HCT116 (cell line): ENCODE results near the gene ERAP2. TPM values are rescaled to one million over a fixed set of nuclear protein-coding genes. Genes with fewer than 3 reads are reported as not detected.
A peak's percentile ranks its signal among the peaks of the same experiment; 100 is the strongest.

Experiments
- ATAC-seq: fragments of 200-7000 bp; cut with Tn5 transposase; 2 replicates; pipeline ENCODE4 v1.9.1; 2020; ENCODE audit warnings: mild to moderate bottlenecking, moderate library complexity
- Bru-seq: library from RNA; stranded (reverse); fragments of 400-500 nt; gene quantifications from one replicate; lab custom pipeline; 2021; lab: Mats Ljungman, UMichigan
- BruChase-seq, 2 experiments: library from RNA; stranded (reverse); fragments of 400-500 nt; gene quantifications; one replicate each; lab custom pipeline; 2021; lab: Mats Ljungman, UMichigan
- BruUV-seq: library from RNA; stranded (reverse); fragments of 400-500 nt; replicated peaks from 2 replicates; lab custom pipeline; 2021; lab: Mats Ljungman, UMichigan
- CTCF ChIA-PET: fragments of 300-600 bp; sonication (Branson Sonifier 250); formaldehyde crosslinking; loops from one replicate; lab custom pipeline; 2021; ENCODE audit warnings: antibody characterized with exemption; lab: Charles Lee
- POLR2A ChIA-PET: fragments of 300-600, 350-600 bp; sonication (Branson Sonifier 250); formaldehyde crosslinking; loops from one replicate; lab custom pipeline; 2021; ENCODE audit warnings: antibody characterized with exemption; lab: Charles Lee
- RAD21 ChIA-PET, 2 experiments: fragments of 300-600 bp; sonication (Branson Sonifier 250); formaldehyde crosslinking; loops; one replicate each; lab custom pipeline; 2023; ENCODE audit warnings: low total read pairs in 2 of 2; ENCODE audit not compliant: uncharacterized antibody in 2 of 2, unreplicated experiment in 2 of 2, low non-redundant PET in 1 of 2; lab: Charles Lee
- DNase-seq: peaks from one replicate; pipeline ENCODE4 v3.0.0-alpha.2; 2010; ENCODE audit warnings: low read depth, low spot score
- H2AFZ ChIP-seq: fragments of 200-600 bp; shearing (Covaris generic), sonication (generic); 2 replicates; pipeline ENCODE4 v1.6.1; 2017; ENCODE audit warnings: low read depth, mixed run types, mixed read lengths, antibody characterized with exemption, low read length; ENCODE audit not compliant: poor library complexity, severe bottlenecking
- H3K27ac ChIP-seq: 2 replicates; pipeline ENCODE4 v1.5.1; 2012; ENCODE audit warnings: low read depth, low read length
- H3K27me3 ChIP-seq: fragments of 200-600 bp; sonication (generic); 2 replicates; pipeline ENCODE4 v1.6.1; 2016; ENCODE audit warnings: mixed run types, low read length, mixed read lengths; ENCODE audit not compliant: insufficient read depth
- H3K36me3 ChIP-seq, 2 experiments: fragments of 200-500 bp in 1 of 2; fragments of 200-600 bp in 1 of 2; sonication (Bioruptor generic) in 1 of 2; sonication (generic) in 1 of 2; 2 replicates each; pipeline versions ENCODE4 v1.5.1 to v1.6.1; 2014 to 2016; ENCODE audit warnings: low read length in 2 of 2, inconsistent platforms in 1 of 2, mixed read lengths in 1 of 2, mixed run types in 1 of 2; ENCODE audit not compliant: insufficient read depth in 2 of 2, control insufficient read depth in 1 of 2
- H3K4me1 ChIP-seq, 2 experiments: fragments of 200-600 bp in 1 of 2; sonication (generic) in 1 of 2; 2 replicates each; pipeline versions ENCODE4 v1.5.1 to v1.6.1; 2012 to 2017; ENCODE audit warnings: low read length in 2 of 2, inconsistent platforms in 1 of 2, mild to moderate bottlenecking in 1 of 2, mixed read lengths in 1 of 2, mixed run types in 1 of 2, moderate library complexity in 1 of 2; ENCODE audit not compliant: insufficient read depth in 2 of 2, control insufficient read depth in 1 of 2
- H3K4me2 ChIP-seq: fragments of 200-600 bp; sonication (generic); 2 replicates; pipeline ENCODE4 v1.6.1; 2017; ENCODE audit warnings: mixed run types, low read length, mixed read lengths
- H3K4me3 ChIP-seq, 2 experiments: fragments of 200-600 bp in 1 of 2; sonication (generic) in 1 of 2; replicated peaks in 1 of 2; 2 replicates each; pipeline ENCODE4 v1.5.1; 2011 to 2016; ENCODE audit warnings: low read length in 2 of 2, control low read depth in 1 of 2, low read depth in 1 of 2, mild to moderate bottlenecking in 1 of 2, mixed read lengths in 1 of 2, mixed run types in 1 of 2
- H3K79me2 ChIP-seq: fragments of 200-600 bp; sonication (generic); 2 replicates; pipeline ENCODE4 v1.6.1; 2017; ENCODE audit warnings: mild to moderate bottlenecking, mixed run types, low read length, moderate library complexity, mixed read lengths; ENCODE audit not compliant: insufficient read depth
- H3K9ac ChIP-seq: fragments of 200-600 bp; sonication (generic); 2 replicates; pipeline ENCODE4 v1.6.1; 2016; ENCODE audit warnings: low read length, mixed read lengths
- H3K9me2 ChIP-seq: fragments of 200-600 bp; sonication (generic), shearing (Covaris generic); 2 replicates; pipeline ENCODE4 v1.6.1; 2017; ENCODE audit warnings: mixed run types, mild to moderate bottlenecking, moderate library complexity; ENCODE audit not compliant: insufficient read depth
- H3K9me3 ChIP-seq, 2 experiments: fragments of 200-500 bp in 1 of 2; fragments of 200-600 bp in 1 of 2; sonication (Bioruptor generic) in 1 of 2; sonication (generic) in 1 of 2; 2 replicates each; pipeline ENCODE4 v1.6.1; 2014 to 2017; ENCODE audit warnings: low read length in 2 of 2, mixed read lengths in 2 of 2, inconsistent platforms in 1 of 2, low read depth in 1 of 2, mild to moderate bottlenecking in 1 of 2, mixed run types in 1 of 2, moderate library complexity in 1 of 2; ENCODE audit not compliant: control insufficient read depth in 1 of 2, insufficient read depth in 1 of 2
- H4K20me1 ChIP-seq: fragments of 200-600 bp; sonication (generic), shearing (Covaris generic); 2 replicates; pipeline ENCODE4 v1.6.1; 2017; ENCODE audit warnings: mixed run types, mild to moderate bottlenecking, moderate library complexity; ENCODE audit not compliant: insufficient read depth
- CBX3 ChIP-seq: IDR thresholded peaks from 2 replicates; pipeline ENCODE4 v1.6.1; 2012; ENCODE audit warnings: low read depth
- EGR1 ChIP-seq: IDR thresholded peaks from 2 replicates; pipeline ENCODE4 v1.6.1; 2012; ENCODE audit warnings: low read depth
- ELF1 ChIP-seq: IDR thresholded peaks from 2 replicates; pipeline ENCODE4 v1.6.1; 2012; ENCODE audit warnings: low read depth, borderline replicate concordance
- EZH2phosphoT487 ChIP-seq: fragments of 200-600 bp; IDR thresholded peaks from 2 replicates; pipeline ENCODE4 v1.6.1; 2018; ENCODE audit warnings: antibody characterized with exemption, borderline replicate concordance
- FOSL1 ChIP-seq: IDR thresholded peaks from 2 replicates; pipeline ENCODE4 v1.6.1; 2012; ENCODE audit warnings: low read depth
- POLR2AphosphoS5 ChIP-seq: IDR thresholded peaks from 2 replicates; pipeline ENCODE4 v1.6.1; 2011; ENCODE audit warnings: mild to moderate bottlenecking, low read depth, low read length, moderate library complexity
- RAD21 ChIP-seq: IDR thresholded peaks from 2 replicates; pipeline ENCODE4 v1.6.1; 2012; ENCODE audit warnings: low read depth, mild to moderate bottlenecking
- SRF ChIP-seq: IDR thresholded peaks from 2 replicates; pipeline ENCODE4 v1.6.1; 2012; ENCODE audit warnings: low read depth
- YY1 ChIP-seq: IDR thresholded peaks from 2 replicates; pipeline ENCODE4 v1.6.1; 2011; ENCODE audit warnings: low read length, low read depth, moderate library complexity, mild to moderate bottlenecking; ENCODE audit not compliant: insufficient replicate concordance; ENCODE audit errors: extremely low read depth
- ZFX ChIP-seq: fragments of 450-650 bp; IDR thresholded peaks from 2 replicates; pipeline ENCODE4 v1.6.1; 2017
- ZNF274 ChIP-seq: fragments of 200-500 bp; sonication (Bioruptor generic); IDR thresholded peaks from 2 replicates; pipeline ENCODE4 v1.6.1; 2014; ENCODE audit warnings: mild to moderate bottlenecking, low read depth, low read length, inconsistent platforms
- intact Hi-C: fragments of 100-400 bp; cut with micrococcal nuclease; formaldehyde crosslinking; loops from 2 replicates; pipeline ENCODE4 v1.10.0; 2022
- long read RNA-seq: library from polyadenylated mRNA; unstranded; transcript quantifications from one replicate; pipeline ENCODE4 v2.0.0, GENCODE V29; 2021; ENCODE audit not compliant: unreplicated experiment
- polyA plus RNA-seq: library from polyadenylated mRNA; unstranded; fragments of >200 nt; gene quantifications from 2 replicates; pipeline ENCODE4 v1.2.1, GENCODE V29; 2012; ENCODE audit warnings: missing spikeins
- total RNA-seq: library from RNA; stranded (reverse); gene quantifications from one replicate; pipeline ENCODE4 v1.2.1, GENCODE V29; 2021; ENCODE audit not compliant: unreplicated experiment
- TF ChIP-seq, protein P1 (sequence below): IDR thresholded peaks from 2 replicates; pipeline ENCODE4 v1.6.1; 2012
- TF ChIP-seq, protein P2 (sequence below), 3 experiments: fragments of 200-600 bp in 1 of 3; sonication (generic) in 1 of 3; IDR thresholded peaks in 2 of 3; conservative IDR thresholded peaks in 1 of 3; 2 replicates each; pipeline ENCODE4 v1.5.1; 2012 to 2017; ENCODE audit warnings: low read depth in 2 of 3, low read length in 2 of 3, antibody characterized with exemption in 1 of 3, borderline replicate concordance in 1 of 3, control low read depth in 1 of 3, mild to moderate bottlenecking in 1 of 3, mixed read lengths in 1 of 3, mixed run types in 1 of 3, moderate library complexity in 1 of 3; ENCODE audit not compliant: insufficient read depth in 1 of 3
- TF ChIP-seq, protein P3 (sequence below): IDR thresholded peaks from 2 replicates; pipeline ENCODE4 v1.6.1; 2012

Gene ERAP2, protein sequence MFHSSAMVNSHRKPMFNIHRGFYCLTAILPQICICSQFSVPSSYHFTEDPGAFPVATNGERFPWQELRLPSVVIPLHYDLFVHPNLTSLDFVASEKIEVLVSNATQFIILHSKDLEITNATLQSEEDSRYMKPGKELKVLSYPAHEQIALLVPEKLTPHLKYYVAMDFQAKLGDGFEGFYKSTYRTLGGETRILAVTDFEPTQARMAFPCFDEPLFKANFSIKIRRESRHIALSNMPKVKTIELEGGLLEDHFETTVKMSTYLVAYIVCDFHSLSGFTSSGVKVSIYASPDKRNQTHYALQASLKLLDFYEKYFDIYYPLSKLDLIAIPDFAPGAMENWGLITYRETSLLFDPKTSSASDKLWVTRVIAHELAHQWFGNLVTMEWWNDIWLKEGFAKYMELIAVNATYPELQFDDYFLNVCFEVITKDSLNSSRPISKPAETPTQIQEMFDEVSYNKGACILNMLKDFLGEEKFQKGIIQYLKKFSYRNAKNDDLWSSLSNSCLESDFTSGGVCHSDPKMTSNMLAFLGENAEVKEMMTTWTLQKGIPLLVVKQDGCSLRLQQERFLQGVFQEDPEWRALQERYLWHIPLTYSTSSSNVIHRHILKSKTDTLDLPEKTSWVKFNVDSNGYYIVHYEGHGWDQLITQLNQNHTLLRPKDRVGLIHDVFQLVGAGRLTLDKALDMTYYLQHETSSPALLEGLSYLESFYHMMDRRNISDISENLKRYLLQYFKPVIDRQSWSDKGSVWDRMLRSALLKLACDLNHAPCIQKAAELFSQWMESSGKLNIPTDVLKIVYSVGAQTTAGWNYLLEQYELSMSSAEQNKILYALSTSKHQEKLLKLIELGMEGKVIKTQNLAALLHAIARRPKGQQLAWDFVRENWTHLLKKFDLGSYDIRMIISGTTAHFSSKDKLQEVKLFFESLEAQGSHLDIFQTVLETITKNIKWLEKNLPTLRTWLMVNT
- total RNA-seq (2.2 TPM), Bru-seq, nascent RNA (percentile 42 among the genes with signal in this experiment), BruChase-seq, experiment 1, labeled RNA remaining after a 6-hour chase (percentile 38 among the genes with signal in this experiment), BruChase-seq, experiment 2, labeled RNA remaining after a 2-hour chase (percentile 44 among the genes with signal in this experiment)
- polyA plus RNA-seq = 0.42 and 0.87 TPM in 2 replicates
- long read RNA-seq, full-length matches to known transcripts = 1 of 2 reads
- long read RNA-seq, partial matches to known transcripts = 0 of 2 reads
- long read RNA-seq, other reads (novel, unspliced or antisense) = 1 of 2 reads

DNA sequence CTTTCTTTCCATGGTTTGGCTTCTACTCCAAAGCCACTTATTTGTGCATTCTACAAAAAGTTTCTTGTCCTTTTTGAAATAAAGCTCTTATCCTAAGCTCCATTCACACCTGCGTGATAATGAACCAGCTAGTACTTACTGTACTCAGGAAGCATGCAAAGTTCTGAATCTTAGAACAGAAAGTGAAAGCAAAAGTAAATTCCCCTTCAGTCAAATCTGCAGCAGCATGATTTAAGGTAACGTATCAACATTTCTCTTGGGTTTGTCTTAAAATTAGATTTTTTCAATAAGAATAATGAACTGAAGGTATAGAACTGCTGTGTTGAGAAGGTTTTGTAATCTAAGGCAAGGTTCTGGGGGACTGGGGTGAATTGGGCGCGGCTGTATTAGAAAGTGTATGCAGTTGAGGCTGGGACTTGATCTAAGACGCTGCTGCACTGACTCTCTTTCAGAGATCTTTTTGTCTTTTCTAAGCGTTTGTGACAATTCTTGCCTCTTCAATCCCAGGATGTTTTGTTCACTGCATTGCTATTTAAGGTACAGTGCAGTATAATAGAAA, at the start of gene ERAP2:
ERAP2 (plus strand) TSS at position 209 of the 559 bp plus-strand sequence. CDS start 3,186 bp downstream, outside the sequence.
- H3K4me3 ChIP-seq = peak within 1 kb of the TSS; percentile 63 to 67
- TF ChIP-seq SRF (no peak), POLR2AphosphoS5 (no peak), YY1 (no peak), EGR1 (no peak), FOSL1 (no peak), EZH2phosphoT487 (no peak), RAD21 (no peak), ELF1 (no peak), ZFX (no peak), CBX3 (no peak), ZNF274 (no peak)
- TF ChIP-seq, protein P1, sequence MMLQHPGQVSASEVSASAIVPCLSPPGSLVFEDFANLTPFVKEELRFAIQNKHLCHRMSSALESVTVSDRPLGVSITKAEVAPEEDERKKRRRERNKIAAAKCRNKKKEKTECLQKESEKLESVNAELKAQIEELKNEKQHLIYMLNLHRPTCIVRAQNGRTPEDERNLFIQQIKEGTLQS = no peak
- TF ChIP-seq, protein P2, sequence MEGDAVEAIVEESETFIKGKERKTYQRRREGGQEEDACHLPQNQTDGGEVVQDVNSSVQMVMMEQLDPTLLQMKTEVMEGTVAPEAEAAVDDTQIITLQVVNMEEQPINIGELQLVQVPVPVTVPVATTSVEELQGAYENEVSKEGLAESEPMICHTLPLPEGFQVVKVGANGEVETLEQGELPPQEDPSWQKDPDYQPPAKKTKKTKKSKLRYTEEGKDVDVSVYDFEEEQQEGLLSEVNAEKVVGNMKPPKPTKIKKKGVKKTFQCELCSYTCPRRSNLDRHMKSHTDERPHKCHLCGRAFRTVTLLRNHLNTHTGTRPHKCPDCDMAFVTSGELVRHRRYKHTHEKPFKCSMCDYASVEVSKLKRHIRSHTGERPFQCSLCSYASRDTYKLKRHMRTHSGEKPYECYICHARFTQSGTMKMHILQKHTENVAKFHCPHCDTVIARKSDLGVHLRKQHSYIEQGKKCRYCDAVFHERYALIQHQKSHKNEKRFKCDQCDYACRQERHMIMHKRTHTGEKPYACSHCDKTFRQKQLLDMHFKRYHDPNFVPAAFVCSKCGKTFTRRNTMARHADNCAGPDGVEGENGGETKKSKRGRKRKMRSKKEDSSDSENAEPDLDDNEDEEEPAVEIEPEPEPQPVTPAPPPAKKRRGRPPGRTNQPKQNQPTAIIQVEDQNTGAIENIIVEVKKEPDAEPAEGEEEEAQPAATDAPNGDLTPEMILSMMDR (IDR thresholded peaks at IDR 0.05 in 2 of 3, conservative IDR thresholded peaks at IDR 0.05 in 1 of 3; ENCODE audit: borderline replicate concordance in 1 of 3, insufficient read depth in 1 of 3, low read depth in 2 of 3, low read length in 2 of 3) = no peak
- TF ChIP-seq, protein P3, sequence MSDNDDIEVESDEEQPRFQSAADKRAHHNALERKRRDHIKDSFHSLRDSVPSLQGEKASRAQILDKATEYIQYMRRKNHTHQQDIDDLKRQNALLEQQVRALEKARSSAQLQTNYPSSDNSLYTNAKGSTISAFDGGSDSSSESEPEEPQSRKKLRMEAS = no peak
- TF ChIP-seq, all 23 proteins: peak for 0
- RAD21 ChIA-PET = no interaction called here
- peak within 1 kb of the TSS; percentile 59 for H3K27ac ChIP-seq
- peak within 1 kb of the TSS; percentile 89 for H3K4me2 ChIP-seq
- POLR2A ChIA-PET = interaction anchor here (1.4 kb wide), 1 partner anchor 9 kb away, joined by 3 read pairs; no protein-coding TSS in a partner anchor
- H3K9me3 ChIP-seq = no peaks in the 10 kb centered on the region
- intact Hi-C loops = loop anchor here (5.0 kb wide), 1 partner anchor 529 kb away; no protein-coding TSS in a partner anchor
- H2AFZ ChIP-seq = peak within 1 kb of the TSS; percentile 99
- DNase-seq (no peak), ATAC-seq (peak; percentile 68)
- no peaks in the 10 kb centered on the region for H3K9me2 ChIP-seq
- no peaks in the 10 kb centered on the region for H3K36me3 ChIP-seq
- BruUV-seq = no TSS peak
- H3K9ac ChIP-seq = peak within 1 kb of the TSS; percentile 64
- no peaks in the 10 kb centered on the region for H3K79me2 ChIP-seq
- H3K4me1 ChIP-seq = peaks cover 0 to 29% of the 10 kb centered on the region in 2 experiments; a peak in 2 of 4 replicates
- CTCF ChIA-PET = interaction anchor here (1.6 kb wide), 1 partner anchor 7 kb away, joined by 15 read pairs; no protein-coding TSS in a partner anchor
- no peaks in the 10 kb centered on the region for H3K27me3 ChIP-seq
- H4K20me1 ChIP-seq = no peaks in the 10 kb centered on the region
